T-helper 2 cell treated with Interferon-gamma antibody and Interleukin-4, amounts not matched to agents 100 ng/mL and 5 ng/mL, for 36 hours (primary cell): ENCODE data around the gene CCNT2. TPM values are rescaled to one million over a fixed set of nuclear protein-coding genes. Genes with fewer than 3 reads are reported as not detected.
"Not testable (repeated sequence)": the region's sequence is repeated elsewhere in the genome, so short reads cannot be mapped to it uniquely, and the experiment has no call there.

Experiments
- intact Hi-C: fragments of 100-400 bp; cut with micrococcal nuclease; formaldehyde crosslinking; loops from one replicate; pipeline ENCODE4 v1.15.1; 2023
- total RNA-seq: library from RNA; stranded (reverse); gene quantifications from 2 replicates; pipeline ENCODE4 v1.2.3, GENCODE V29; 2022

Gene CCNT2
- total RNA-seq, 1 donor from 2014 or later, result 43.7 TPM

GRCh38 chr2:134917888-134918525 lies 615 bp upstream of the CCNT2 start:
- intact Hi-C loops, result loop anchor here (1.0 to 10.0 kb wide), 10 partner anchors 34 to 1201 kb away; partner anchors contain the start of genes CXCR4, DARS1, MCM6 and RAB3GAP1

GRCh38 chr2:134919341-134920210 lies 954 bp downstream of the CCNT2 start:
- intact Hi-C loops, result loop anchor here (2.0 to 10.0 kb wide), 4 partner anchors 33 to 1199 kb away; partner anchors contain the start of genes CXCR4 and TMEM163

- intact Hi-C loops, result no loop called here
These were observed 6.3 kb downstream of the CCNT2 start for GRCh38 chr2:134924912-134925311.

GRCh38 chr2:134926231-134926931 lies 7.8 kb downstream of the CCNT2 start:
- intact Hi-C loops, result no loop called here

- intact Hi-C loops, result no loop called here
These were observed 8.6 kb downstream of the CCNT2 start for GRCh38 chr2:134927195-134927594.

- intact Hi-C loops, result no loop called here
These were observed 14.4 kb downstream of the CCNT2 start for GRCh38 chr2:134932864-134933526.

GRCh38 chr2:134933732-134934131 lies 15.1 kb downstream of the CCNT2 start:
- intact Hi-C loops, result no loop called here

- intact Hi-C loops, result no loop called here
These were observed 15.5 kb downstream of the CCNT2 start for GRCh38 chr2:134934150-134934549.

GRCh38 chr2:134934641-134935040 lies 16.0 kb downstream of the CCNT2 start:
- intact Hi-C loops, result no loop called here

GRCh38 chr2:134936691-134937090 lies 18.1 kb downstream of the CCNT2 start:
- intact Hi-C loops, result no loop called here

- intact Hi-C loops, result no loop called here
These were observed 24.9 kb downstream of the CCNT2 start for GRCh38 chr2:134943540-134943939.

- intact Hi-C loops, result no loop called here
These were observed 26.4 kb downstream of the CCNT2 start for GRCh38 chr2:134944975-134945374.

- intact Hi-C loops, result no loop called here
These were observed 27.5 kb downstream of the CCNT2 start for GRCh38 chr2:134946073-134946472.

- intact Hi-C loops, result loop anchor here (5.0 kb wide), 1 partner anchor 33 kb away; the partner anchor contains the start of gene CCNT2
These were observed 31.5 kb downstream of the CCNT2 start for GRCh38 chr2:134949981-134950708.

GRCh38 chr2:134950886-134951285 lies 32.3 kb downstream of the CCNT2 start:
- intact Hi-C loops, result loop anchor here (5.0 kb wide), 1 partner anchor 34 kb away; the partner anchor contains the start of gene CCNT2

- intact Hi-C loops, result loop anchor here (5.0 kb wide), 1 partner anchor 35 kb away; the partner anchor contains the start of gene CCNT2
These were observed 34.0 kb downstream of the CCNT2 start for GRCh38 chr2:134952608-134953007.

- intact Hi-C loops, result loop anchor here (5.0 kb wide), 1 partner anchor 37 kb away; the partner anchor contains the start of gene CCNT2
These were observed 35.4 kb downstream of the CCNT2 start for GRCh38 chr2:134954065-134954464.

- intact Hi-C loops, result no loop called here
These were observed 37.1 kb downstream of the CCNT2 start for GRCh38 chr2:134955744-134956143.

GRCh38 chr2:134957477-134957876 lies 38.9 kb downstream of the CCNT2 start:
- intact Hi-C loops, result no loop called here

GRCh38 chr2:134967166-134967565 lies 48.5 kb downstream of the CCNT2 start:
- intact Hi-C loops, result not testable (repeated sequence)
